ENCODE data around the gene GTF2I. TPM values are rescaled to one million over a fixed set of nuclear protein-coding genes. Genes with fewer than 3 reads are reported as not detected.
"Not testable (repeated sequence)": the region's sequence is repeated elsewhere in the genome, so short reads cannot be mapped to it uniquely, and the experiment has no call there.

The GTF2I gene
- total RNA-seq (2014; rRNA removed; shearing (Covaris generic)): 161 and 181 TPM in 2 replicates

DNA sequence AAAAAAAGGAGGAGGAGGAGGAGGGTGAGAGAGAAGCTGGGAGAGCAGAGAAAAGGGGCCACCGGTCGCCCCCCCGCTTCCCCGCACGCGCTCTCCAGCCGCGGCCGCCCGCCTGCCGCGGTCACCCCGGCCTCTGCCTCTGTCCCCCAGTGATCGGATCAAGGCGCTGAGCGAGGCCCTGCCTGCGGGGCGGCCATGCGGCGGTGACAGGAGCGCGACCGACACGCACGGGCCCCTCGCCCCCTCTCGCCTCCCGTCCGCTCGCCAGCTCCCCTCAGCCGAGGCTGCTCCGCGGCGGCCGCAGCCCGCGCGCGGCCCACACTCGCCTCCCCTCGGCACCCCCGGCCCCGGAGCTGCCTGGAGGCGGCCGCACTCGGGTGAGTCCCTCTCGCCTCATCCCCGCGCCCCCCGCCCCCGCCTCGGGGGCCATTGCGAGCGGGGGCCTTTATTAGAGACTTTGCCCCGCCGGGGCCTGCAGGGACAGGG, at the start of gene GTF2I:
Gene GTF2I, plus strand, starts transcription at position 27 of the 486 bp plus-strand sequence. CDS start 31,411 bp downstream, outside the sequence.
- Histone ChIP-seq H3K27me3 (no peaks in the 10 kb centered on the region), H3K9me3 (replicated peaks) (no peaks in the 10 kb centered on the region), H3K4me1 (peaks cover 5% of the 10 kb centered on the region; the same call in 1 of the 2 replicates), H3K4me3 (peak within 1 kb of the TSS; percentile 97), H3K27ac (peak within 1 kb of the TSS; percentile 84), H3K36me3 (peaks cover 9% of the 10 kb centered on the region)
- DNase-seq: no peak

DNA sequence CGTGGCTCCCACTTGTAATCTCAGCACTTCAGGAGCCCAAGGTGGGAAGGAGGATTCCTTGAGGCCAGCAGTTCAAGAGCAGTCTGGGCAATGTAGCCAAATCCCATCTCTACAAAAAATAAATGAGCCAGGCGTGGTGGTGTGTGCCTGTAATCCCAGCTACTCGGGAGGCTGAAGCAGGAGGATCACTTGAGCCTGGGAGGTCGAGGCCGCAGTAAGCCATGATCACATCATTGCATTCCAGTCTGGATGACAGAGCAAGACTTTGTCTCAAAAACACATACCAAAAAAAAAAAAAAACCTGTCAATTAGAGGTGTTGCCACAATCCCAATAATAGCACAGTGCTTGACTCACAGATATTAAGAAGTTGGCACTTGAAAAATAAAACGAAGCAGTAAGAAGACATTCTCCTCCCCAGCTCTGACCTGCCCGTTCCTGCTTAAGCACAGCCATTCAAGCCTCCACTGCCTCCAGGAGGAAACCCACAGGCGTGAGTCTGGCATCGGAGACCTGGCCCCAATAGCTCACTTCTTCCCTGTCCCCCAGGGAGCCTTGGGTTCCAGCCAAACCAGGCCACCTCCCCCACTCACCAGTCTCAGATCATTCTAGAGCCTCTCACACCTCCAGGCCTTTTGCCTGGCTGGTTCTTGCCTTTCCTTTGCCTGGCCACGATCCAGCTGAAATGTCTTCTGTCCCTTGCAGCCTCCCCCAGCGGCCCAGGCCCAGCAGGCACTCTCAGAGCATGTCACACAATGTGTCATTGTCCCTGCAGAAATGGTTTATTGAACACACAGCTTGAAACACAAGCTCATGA, 45.3 kb upstream of the GTF2I start:
- no peak overlapping the region for H3K27ac ChIP-seq
- peaks cover 8% of the 10 kb centered on the region; the same call in 1 of the 2 replicates for H3K4me1 ChIP-seq
- no peaks in the 10 kb centered on the region for H3K9me3 ChIP-seq (replicated peaks)
- peak; percentile 62 to 73 for DNase-seq
- no peaks in the 10 kb centered on the region for H3K36me3 ChIP-seq
- H3K27me3 ChIP-seq: no peaks in the 10 kb centered on the region
- no peak overlapping the region for H3K4me3 ChIP-seq

DNA sequence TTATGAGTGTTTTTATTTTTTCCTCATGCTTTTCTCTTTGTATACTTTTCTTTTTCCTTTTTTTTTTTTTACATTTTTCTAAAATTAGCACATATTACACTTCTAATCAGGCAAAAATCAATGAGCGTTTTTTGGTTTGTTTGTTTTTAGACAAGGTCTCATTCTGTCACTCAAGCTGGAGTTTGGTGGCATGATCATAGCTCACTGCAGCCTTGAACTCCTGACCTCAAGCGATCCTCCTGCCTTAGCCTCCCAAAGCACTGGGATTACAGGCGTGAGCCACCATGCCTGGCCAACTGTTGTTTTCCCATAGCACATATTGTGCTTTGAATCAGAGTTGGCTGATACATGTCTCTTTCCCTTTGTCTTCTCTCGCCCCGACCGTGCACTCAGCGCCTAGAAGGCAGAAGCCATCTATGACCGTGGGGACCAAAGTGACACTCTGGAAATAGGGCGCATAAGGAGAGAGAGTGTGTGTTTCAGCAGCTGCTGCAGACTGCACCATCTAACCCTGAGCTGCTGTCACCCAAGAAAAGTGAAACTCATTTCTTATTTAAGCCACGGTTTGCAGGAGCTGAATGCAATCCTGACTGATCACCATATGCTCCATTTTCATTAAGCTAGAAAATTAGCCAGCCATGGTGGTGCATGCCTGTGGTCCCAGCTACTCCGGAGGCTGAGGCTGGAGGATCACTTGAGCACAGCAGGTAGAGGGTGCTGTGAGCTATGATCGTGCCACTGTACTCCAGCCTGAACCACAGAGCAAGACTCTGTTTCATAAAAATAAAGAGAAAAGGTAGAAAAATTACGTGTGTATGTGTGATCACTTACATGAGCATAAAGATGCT, 41.4 kb upstream of the GTF2I start:
- peaks cover 20% of the 10 kb centered on the region; the same call in 1 of the 2 replicates for H3K4me1 ChIP-seq
- H3K27me3 ChIP-seq: no peaks in the 10 kb centered on the region
- no peak for DNase-seq
- no peaks in the 10 kb centered on the region for H3K36me3 ChIP-seq
- no peak overlapping the region for H3K4me3 ChIP-seq
- no peak overlapping the region for H3K27ac ChIP-seq
- no peaks in the 10 kb centered on the region for H3K9me3 ChIP-seq (replicated peaks)

GRCh38 chr7:74617180-74617744, 40.3 kb upstream of the GTF2I start:
- H3K27me3 ChIP-seq: no peaks in the 10 kb centered on the region
- DNase-seq: peak; percentile 68 to 73
- peak overlapping the region; percentile 3; the same call in 1 of the 2 replicates for H3K4me3 ChIP-seq
- H3K9me3 ChIP-seq (replicated peaks): no peaks in the 10 kb centered on the region
- H3K4me1 ChIP-seq: peaks cover 20% of the 10 kb centered on the region; the same call in 1 of the 2 replicates
- no peaks in the 10 kb centered on the region for H3K36me3 ChIP-seq
- peak overlapping the region; percentile 2; the same call in 1 of the 2 replicates for H3K27ac ChIP-seq

DNA sequence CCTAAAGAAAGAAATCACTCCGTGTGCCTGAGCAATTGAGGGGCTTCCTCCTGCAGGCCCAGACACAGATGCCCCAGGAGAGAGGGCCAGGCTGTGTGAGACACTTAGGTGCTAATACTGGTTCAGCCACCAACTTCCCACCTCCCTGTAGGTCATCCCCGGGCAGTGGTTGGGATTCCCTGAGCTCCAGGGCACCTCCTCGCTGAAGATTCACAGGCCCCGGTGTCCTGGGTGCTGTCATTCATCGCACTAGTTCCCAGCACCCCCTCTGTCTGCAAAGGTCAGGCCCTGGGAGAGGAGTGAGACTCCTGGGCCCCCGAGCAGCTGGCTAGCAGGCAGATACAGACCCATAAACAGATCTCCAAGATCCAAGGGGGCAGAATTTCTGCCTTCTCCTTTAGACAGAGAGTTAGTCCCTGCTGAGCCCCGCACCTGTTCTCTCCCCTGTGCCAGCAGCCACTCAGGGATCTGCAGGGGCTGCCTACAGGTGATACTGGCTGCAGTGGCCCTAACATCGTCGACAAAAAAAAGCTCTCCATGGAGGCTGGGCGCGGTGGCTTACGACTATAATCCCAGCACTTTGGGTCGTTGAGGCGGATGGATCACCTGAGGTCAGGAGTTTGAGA, 38.2 kb upstream of the GTF2I start:
- Histone ChIP-seq H3K9me3 (replicated peaks) (no peaks in the 10 kb centered on the region), H3K27ac (no peak overlapping the region), H3K4me1 (peaks cover 17% of the 10 kb centered on the region; the same call in 1 of the 2 replicates), H3K36me3 (no peaks in the 10 kb centered on the region), H3K4me3 (no peak overlapping the region), H3K27me3 (no peaks in the 10 kb centered on the region)
- peak in 1 of 2 experiments; percentile 42 for DNase-seq

GRCh38 chr7:74622228-74622749, 35.2 kb upstream of the GTF2I start:
- H3K4me3 ChIP-seq: no peak overlapping the region
- H3K27me3 ChIP-seq: no peaks in the 10 kb centered on the region
- H3K9me3 ChIP-seq (replicated peaks): no peaks in the 10 kb centered on the region
- H3K36me3 ChIP-seq: no peaks in the 10 kb centered on the region
- DNase-seq: no peak
- H3K27ac ChIP-seq: no peak overlapping the region
- peaks cover 13% of the 10 kb centered on the region for H3K4me1 ChIP-seq

GRCh38 chr7:74623135-74623534, 34.4 kb upstream of the GTF2I start:
- Histone ChIP-seq H3K36me3 (no peaks in the 10 kb centered on the region), H3K9me3 (replicated peaks) (no peaks in the 10 kb centered on the region), H3K27ac (no peak overlapping the region), H3K27me3 (no peaks in the 10 kb centered on the region), H3K4me3 (no peak overlapping the region), H3K4me1 (peaks cover 13% of the 10 kb centered on the region)
- no peak for DNase-seq

- H3K9me3 ChIP-seq (replicated peaks): no peaks in the 10 kb centered on the region
- no peak for DNase-seq
- no peak overlapping the region for H3K27ac ChIP-seq
- H3K4me1 ChIP-seq: peaks cover 4% of the 10 kb centered on the region; the same call in 1 of the 2 replicates
- H3K27me3 ChIP-seq: no peaks in the 10 kb centered on the region
- H3K36me3 ChIP-seq: no peaks in the 10 kb centered on the region
- H3K4me3 ChIP-seq: no peak overlapping the region
These were observed 32.1 kb upstream of the GTF2I start for GRCh38 chr7:74625446-74625845.

- peak; percentile 86 to 92 for DNase-seq
- Histone ChIP-seq H3K27ac (peak overlapping the region; percentile 12; the same call in 1 of the 2 replicates), H3K27me3 (no peaks in the 10 kb centered on the region), H3K9me3 (replicated peaks) (no peaks in the 10 kb centered on the region), H3K36me3 (no peaks in the 10 kb centered on the region), H3K4me1 (peaks cover 4% of the 10 kb centered on the region; the same call in 1 of the 2 replicates), H3K4me3 (peak overlapping the region; percentile 34)
These were observed 29.7 kb upstream of the GTF2I start for GRCh38 chr7:74627661-74628411.

DNA sequence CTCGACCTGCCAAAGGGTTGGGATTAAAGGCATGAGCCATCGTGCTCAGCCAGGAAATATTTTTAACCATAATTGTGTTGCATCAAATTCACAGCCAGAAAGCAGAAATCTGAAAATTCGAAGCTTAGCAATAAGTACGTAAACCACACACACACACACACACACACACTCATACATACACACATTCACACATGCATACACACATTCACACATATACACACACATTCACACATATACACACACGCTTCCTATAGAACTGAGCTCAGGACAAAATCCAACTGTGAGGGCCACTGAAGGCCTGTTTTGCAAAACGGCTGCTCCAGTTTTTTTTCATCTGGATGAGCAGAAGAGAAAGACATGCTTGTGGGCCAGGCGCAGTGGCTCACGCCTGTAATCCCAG, 25.0 kb upstream of the GTF2I start:
- H3K36me3 ChIP-seq: no peaks in the 10 kb centered on the region
- H3K4me3 ChIP-seq: no peak overlapping the region
- H3K4me1 ChIP-seq: peaks cover 8% of the 10 kb centered on the region
- no peak for DNase-seq
- no peaks in the 10 kb centered on the region for H3K27me3 ChIP-seq
- H3K27ac ChIP-seq: no peak overlapping the region
- H3K9me3 ChIP-seq (replicated peaks): no peaks in the 10 kb centered on the region

DNA sequence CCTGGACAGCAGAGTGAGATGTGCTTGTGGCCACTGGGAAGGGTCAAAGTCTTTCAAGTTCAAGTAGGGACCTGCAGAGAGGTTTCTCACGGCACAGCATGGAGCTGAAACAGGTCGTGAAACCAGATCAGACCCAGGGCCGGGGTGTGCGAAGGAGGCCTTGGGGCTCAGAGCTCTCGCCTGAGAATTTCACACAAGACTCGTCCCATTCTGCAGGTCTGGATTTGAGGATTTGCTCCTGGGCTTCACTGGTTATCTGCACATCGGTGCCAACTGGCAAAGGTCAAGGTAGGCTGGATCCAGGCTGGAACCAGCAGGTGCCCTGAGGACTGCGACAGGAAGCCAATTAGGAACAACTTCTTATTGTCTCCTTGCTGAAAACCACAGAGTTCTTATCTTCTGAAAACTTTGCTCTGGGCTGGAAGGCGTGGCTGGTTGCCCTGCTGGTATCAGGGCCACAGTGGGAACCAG, 24.0 kb upstream of the GTF2I start:
- no peak overlapping the region for H3K4me3 ChIP-seq
- H3K36me3 ChIP-seq: no peaks in the 10 kb centered on the region
- H3K27me3 ChIP-seq: no peaks in the 10 kb centered on the region
- no peak for DNase-seq
- no peaks in the 10 kb centered on the region for H3K9me3 ChIP-seq (replicated peaks)
- H3K27ac ChIP-seq: no peak overlapping the region
- H3K4me1 ChIP-seq: peaks cover 7% of the 10 kb centered on the region; the same call in 1 of the 2 replicates

- DNase-seq: no peak
- no peak overlapping the region for H3K4me3 ChIP-seq
- H3K4me1 ChIP-seq: peaks cover 11% of the 10 kb centered on the region
- no peak overlapping the region for H3K27ac ChIP-seq
- H3K36me3 ChIP-seq: no peaks in the 10 kb centered on the region
- no peaks in the 10 kb centered on the region for H3K27me3 ChIP-seq
- no peaks in the 10 kb centered on the region; the same call in 1 of the 2 replicates for H3K9me3 ChIP-seq (replicated peaks)
These were observed 19.8 kb upstream of the GTF2I start for GRCh38 chr7:74637745-74638144.

DNA sequence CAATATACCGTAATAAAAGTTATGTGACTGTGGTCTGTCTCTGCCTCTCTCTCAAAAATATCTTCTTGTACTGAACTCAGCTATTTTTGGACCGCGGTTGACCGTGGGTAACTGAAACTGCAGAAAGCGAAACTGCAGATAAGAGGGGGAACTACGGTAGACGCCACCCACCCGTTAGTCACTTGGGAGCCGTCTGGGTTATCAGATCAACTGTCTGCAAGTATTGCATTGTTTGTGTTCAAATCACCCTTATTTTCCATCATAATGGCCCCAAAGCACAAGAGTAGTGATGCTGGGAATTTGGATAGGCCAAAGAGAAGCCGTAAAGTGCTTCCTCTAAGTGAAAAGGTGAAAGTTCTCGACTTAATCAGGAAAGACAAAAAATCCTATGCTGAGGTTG, 7.5 kb upstream of the GTF2I start:
- H3K36me3 ChIP-seq; H3K27me3 ChIP-seq; H3K27ac ChIP-seq; H3K4me1 ChIP-seq; H3K9me3 ChIP-seq (replicated peaks): not testable (repeated sequence)
- H3K4me3 ChIP-seq: peak overlapping the region; percentile 47
- peak in 1 of 2 experiments; percentile 42 for DNase-seq
